Measurements from ENCODE around the gene CHRND. TPM values are rescaled to one million over a fixed set of nuclear protein-coding genes. Genes with fewer than 3 reads are reported as not detected.

Gene CHRND
- total RNA-seq, 1 experiment from 2014 or later = not detected

DNA sequence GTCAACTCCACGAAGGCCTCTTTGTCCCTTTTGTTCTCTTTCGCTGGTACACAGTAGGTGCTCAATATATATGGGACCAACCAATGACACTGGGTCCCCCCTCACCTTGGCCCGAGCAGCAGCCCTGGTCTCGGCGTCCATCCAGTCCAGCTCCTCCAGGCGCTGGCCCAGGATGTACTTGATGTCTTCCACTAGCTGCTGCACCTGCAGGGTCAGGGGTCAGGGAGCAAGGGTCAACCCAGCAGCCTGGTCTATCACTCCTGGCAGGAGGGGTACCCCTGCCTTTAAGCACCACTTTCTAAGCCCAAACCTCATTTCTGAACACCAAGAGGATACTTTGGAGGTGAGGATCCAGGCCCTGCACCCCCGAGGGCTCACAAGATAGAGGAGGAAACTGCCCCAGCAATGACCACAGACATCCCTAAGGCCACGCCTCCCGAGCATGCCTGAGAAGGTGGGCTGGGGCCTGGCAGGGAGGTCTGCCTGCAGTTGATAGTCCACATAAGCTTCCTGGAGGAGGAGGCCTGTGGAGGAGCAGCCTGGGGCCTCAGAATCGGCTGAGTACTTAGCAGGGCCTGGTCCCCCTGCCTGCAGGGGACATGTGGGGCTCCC lies 42.5 kb upstream of the CHRND start:
- Mint-ChIP-seq H3K9me3 (ENCODE audit: unreplicated experiment) (no peaks in the 10 kb centered on the region), H3K4me1 (ENCODE audit: low read depth, unreplicated experiment) (no peaks in the 10 kb centered on the region), H3K27me3 (ENCODE audit: insufficient read depth, unreplicated experiment) (no peaks in the 10 kb centered on the region), H3K27ac (ENCODE audit: unreplicated experiment) (no peak overlapping the region), H3K36me3 (ENCODE audit: insufficient read depth, unreplicated experiment) (no peaks in the 10 kb centered on the region), H3K4me3 (ENCODE audit: unreplicated experiment) (no peak overlapping the region)
- intact Hi-C loops (cut with micrococcal nuclease; ENCODE audit: unreplicated experiment) = no loop called here
- Histone ChIP-seq H3K9me3 (no peaks in the 10 kb centered on the region), H3K4me3 (ENCODE audit: low read depth, low read length) (no peak overlapping the region), H3K36me3 (ENCODE audit: control insufficient read depth, insufficient read depth, low read length) (no peaks in the 10 kb centered on the region), H3K27me3 (replicated peaks; ENCODE audit: control insufficient read depth, insufficient read depth, low read length) (no peaks in the 10 kb centered on the region), H3K4me1 (no peaks in the 10 kb centered on the region)
- ChIA-PET POLR2A (no interaction called here), CTCF (no interaction called here)
- no TSS peak for BruUV-seq (replicated peaks)
- TF ChIP-seq, protein P1, sequence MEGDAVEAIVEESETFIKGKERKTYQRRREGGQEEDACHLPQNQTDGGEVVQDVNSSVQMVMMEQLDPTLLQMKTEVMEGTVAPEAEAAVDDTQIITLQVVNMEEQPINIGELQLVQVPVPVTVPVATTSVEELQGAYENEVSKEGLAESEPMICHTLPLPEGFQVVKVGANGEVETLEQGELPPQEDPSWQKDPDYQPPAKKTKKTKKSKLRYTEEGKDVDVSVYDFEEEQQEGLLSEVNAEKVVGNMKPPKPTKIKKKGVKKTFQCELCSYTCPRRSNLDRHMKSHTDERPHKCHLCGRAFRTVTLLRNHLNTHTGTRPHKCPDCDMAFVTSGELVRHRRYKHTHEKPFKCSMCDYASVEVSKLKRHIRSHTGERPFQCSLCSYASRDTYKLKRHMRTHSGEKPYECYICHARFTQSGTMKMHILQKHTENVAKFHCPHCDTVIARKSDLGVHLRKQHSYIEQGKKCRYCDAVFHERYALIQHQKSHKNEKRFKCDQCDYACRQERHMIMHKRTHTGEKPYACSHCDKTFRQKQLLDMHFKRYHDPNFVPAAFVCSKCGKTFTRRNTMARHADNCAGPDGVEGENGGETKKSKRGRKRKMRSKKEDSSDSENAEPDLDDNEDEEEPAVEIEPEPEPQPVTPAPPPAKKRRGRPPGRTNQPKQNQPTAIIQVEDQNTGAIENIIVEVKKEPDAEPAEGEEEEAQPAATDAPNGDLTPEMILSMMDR (IDR thresholded peaks at IDR 0.05; ENCODE audit: insufficient read depth in 1 of 2, low read depth in 1 of 2, low read length in 1 of 2, severe bottlenecking in 1 of 2, unreplicated experiment in 1 of 2) = no peak
- peak in 1 of 2 experiments; percentile 23 for DNase-seq

DNA sequence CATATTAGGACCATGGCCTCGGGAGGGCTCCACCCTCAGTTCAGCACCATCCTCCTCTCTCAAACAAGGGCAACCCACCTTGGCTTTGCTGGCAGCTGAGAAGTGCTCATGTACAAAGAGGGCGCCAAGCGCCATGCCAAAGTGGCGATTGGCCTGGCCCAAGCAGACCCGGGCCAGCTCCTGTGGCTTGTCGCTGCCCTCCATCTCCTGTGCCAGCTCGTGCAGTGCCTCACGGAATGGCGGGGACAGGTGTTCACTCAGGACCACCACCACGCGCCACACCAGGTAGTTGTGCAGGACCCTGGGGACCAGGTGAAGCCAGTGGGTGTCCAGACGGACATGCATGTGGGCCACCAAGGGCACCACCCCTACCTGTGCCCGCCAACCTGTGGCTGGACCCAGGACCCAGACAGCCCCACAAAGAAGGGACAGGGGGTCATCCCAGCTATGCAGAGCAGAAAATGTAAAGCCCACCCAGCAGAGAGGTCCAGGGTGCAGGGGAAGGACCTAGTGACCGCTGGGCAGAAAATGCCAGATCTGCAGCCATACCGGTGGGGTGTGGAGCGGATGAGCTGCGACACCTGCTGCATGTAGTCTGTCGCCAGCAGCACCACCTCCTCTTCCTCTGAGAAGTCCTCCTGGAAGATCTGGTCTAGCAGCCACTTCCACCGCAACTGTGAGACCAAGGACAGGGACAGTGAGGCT lies 41.9 kb upstream of the CHRND start:
- ChIA-PET CTCF (no interaction called here), POLR2A (no interaction called here)
- Histone ChIP-seq H3K4me1 (no peaks in the 10 kb centered on the region), H3K36me3 (ENCODE audit: control insufficient read depth, insufficient read depth, low read length) (no peaks in the 10 kb centered on the region), H3K9me3 (no peaks in the 10 kb centered on the region), H3K27me3 (replicated peaks; ENCODE audit: control insufficient read depth, insufficient read depth, low read length) (no peaks in the 10 kb centered on the region), H3K4me3 (ENCODE audit: low read depth, low read length) (no peak overlapping the region)
- TF ChIP-seq, protein P1 (IDR thresholded peaks at IDR 0.05; ENCODE audit: insufficient read depth in 1 of 2, low read depth in 1 of 2, low read length in 1 of 2, severe bottlenecking in 1 of 2, unreplicated experiment in 1 of 2) = no peak
- DNase-seq = no peak
- BruUV-seq (replicated peaks) = no TSS peak
- no peak overlapping the region for H3K27ac Mint-ChIP-seq (ENCODE audit: unreplicated experiment)
- H3K4me3 Mint-ChIP-seq (ENCODE audit: unreplicated experiment) = no peak overlapping the region
- H3K9me3 Mint-ChIP-seq (ENCODE audit: unreplicated experiment) = no peaks in the 10 kb centered on the region
- no peaks in the 10 kb centered on the region for H3K27me3 Mint-ChIP-seq (ENCODE audit: insufficient read depth, unreplicated experiment)
- H3K4me1 Mint-ChIP-seq (ENCODE audit: low read depth, unreplicated experiment) = no peaks in the 10 kb centered on the region
- H3K36me3 Mint-ChIP-seq (ENCODE audit: insufficient read depth, unreplicated experiment) = no peaks in the 10 kb centered on the region
- intact Hi-C loops (cut with micrococcal nuclease; ENCODE audit: unreplicated experiment) = no loop called here

DNA sequence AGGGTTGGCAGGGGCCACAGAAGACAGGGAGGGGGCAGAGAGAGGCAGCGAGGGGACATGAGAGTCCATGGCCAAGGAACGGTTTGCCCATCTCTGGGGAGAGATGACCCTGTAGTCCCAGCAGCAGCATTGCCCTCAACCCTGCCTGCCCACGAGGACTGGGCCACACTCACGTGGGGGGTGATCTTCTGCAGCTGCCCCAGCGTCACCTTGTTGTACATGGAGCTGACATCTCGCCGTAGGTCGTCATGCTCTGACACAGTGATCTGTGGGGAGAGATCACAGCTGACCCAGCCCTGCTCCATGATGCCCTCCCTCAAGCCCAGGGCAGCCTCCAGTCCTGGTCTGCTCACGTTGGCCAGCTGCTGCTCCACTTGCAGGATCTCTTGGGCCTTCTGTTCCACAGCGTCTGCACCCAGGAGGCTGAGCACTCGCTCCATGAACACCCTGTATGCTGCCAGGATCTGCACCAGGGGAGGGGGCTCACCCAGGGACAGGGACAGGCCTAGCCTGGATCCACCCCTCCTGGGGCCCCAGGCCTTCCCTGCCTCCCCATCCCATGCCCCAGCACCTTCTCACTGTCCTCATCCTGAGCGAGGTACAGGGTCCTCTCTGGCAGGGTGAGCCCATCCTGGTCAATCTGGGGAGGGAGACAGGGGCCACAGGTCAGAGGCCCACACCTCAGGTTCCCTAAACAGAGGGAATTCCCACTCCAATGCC lies 41.2 kb upstream of the CHRND start:
- Mint-ChIP-seq H3K27ac (ENCODE audit: unreplicated experiment) (no peak overlapping the region), H3K27me3 (ENCODE audit: insufficient read depth, unreplicated experiment) (no peaks in the 10 kb centered on the region), H3K9me3 (ENCODE audit: unreplicated experiment) (no peaks in the 10 kb centered on the region), H3K36me3 (ENCODE audit: insufficient read depth, unreplicated experiment) (no peaks in the 10 kb centered on the region), H3K4me3 (ENCODE audit: unreplicated experiment) (no peak overlapping the region), H3K4me1 (ENCODE audit: low read depth, unreplicated experiment) (no peaks in the 10 kb centered on the region)
- no peak for DNase-seq
- Histone ChIP-seq H3K27me3 (replicated peaks; ENCODE audit: control insufficient read depth, insufficient read depth, low read length) (no peaks in the 10 kb centered on the region), H3K4me3 (ENCODE audit: low read depth, low read length) (no peak overlapping the region), H3K4me1 (no peaks in the 10 kb centered on the region), H3K36me3 (ENCODE audit: control insufficient read depth, insufficient read depth, low read length) (no peaks in the 10 kb centered on the region), H3K9me3 (no peaks in the 10 kb centered on the region)
- ChIA-PET POLR2A (no interaction called here), CTCF (no interaction called here)
- BruUV-seq (replicated peaks) = no TSS peak
- intact Hi-C loops (cut with micrococcal nuclease; ENCODE audit: unreplicated experiment) = no loop called here
- TF ChIP-seq, protein P1 (IDR thresholded peaks at IDR 0.05; ENCODE audit: insufficient read depth in 1 of 2, low read depth in 1 of 2, low read length in 1 of 2, severe bottlenecking in 1 of 2, unreplicated experiment in 1 of 2) = no peak
